Prostate gland (tissue), 2 donors: ENCODE measurements around the gene TBX10. TPM values are rescaled to one million over a fixed set of nuclear protein-coding genes. Genes with fewer than 3 reads are reported as not detected.

Experiments
- DNase-seq: peaks from one replicate; pipeline ENCODE4 v3.0.0-alpha.2; 2019; ENCODE audit warnings: low spot score
- H3K27ac ChIP-seq, 2 donors: fragments of 200-600 bp; sonication (generic); 2 replicates each; pipeline ENCODE4 v1.5.1; 2017 to 2019
- H3K27me3 ChIP-seq: fragments of 200-600 bp; sonication (generic); replicated peaks from 2 replicates; pipeline ENCODE4 v1.5.1; 2019; ENCODE audit not compliant: insufficient read depth
- H3K36me3 ChIP-seq, 2 donors: fragments of 200-600 bp; sonication (generic); 1 replicate in 1 of 2; 2 replicates in 1 of 2; pipeline versions ENCODE4 v1.5.1 to v1.8.1; 2017 to 2019
- H3K4me1 ChIP-seq: fragments of 200-600 bp; sonication (generic); replicated peaks from 2 replicates; pipeline ENCODE4 v1.5.1; 2019
- H3K4me3 ChIP-seq, 2 donors: fragments of 200-600 bp; sonication (generic); 2 replicates each; pipeline ENCODE4 v1.5.1; 2017 to 2019
- H3K9me3 ChIP-seq: fragments of 200-600 bp; sonication (generic); 2 replicates; pipeline ENCODE4 v1.5.1; 2017
- POLR2A ChIP-seq: fragments of 450-650 bp; IDR thresholded peaks from one replicate; pipeline ENCODE4 v1.6.1; 2016; ENCODE audit warnings: antibody characterized with exemption, mild to moderate bottlenecking
- POLR2AphosphoS5 ChIP-seq: sonication (generic); formaldehyde crosslinking; IDR thresholded peaks from one replicate; pipeline ENCODE4 v1.6.1; 2017; ENCODE audit warnings: antibody characterized with exemption
- WGBS: methylation state at CpG from one replicate; pipeline ENCODE4 v1.1.5; 2018; 5-methylcytosine and 5-hydroxymethylcytosine counted together
- intact Hi-C: fragments of 100-400 bp; cut with DNase I; formaldehyde crosslinking; loops from one replicate; pipeline ENCODE4 v1.14.2; 2022
- total RNA-seq, 2 donors: library from RNA; depleted of rRNA; stranded (reverse); fragments of >200 nt; gene quantifications; one replicate each; pipeline ENCODE4 v1.1.0, GENCODE V29; 2016
- TF ChIP-seq, protein P1 (sequence below), 4 experiments: fragments of 200-600 bp in 2 of 4; fragments of 450-650 bp in 2 of 4; sonication (generic) in 2 of 4; IDR thresholded peaks; 1 replicate in 3 of 4; 2 replicates in 1 of 4; pipeline ENCODE4 v1.5.1; 2016 to 2019; ENCODE audit warnings: antibody characterized with exemption in 4 of 4, mild to moderate bottlenecking in 2 of 4, moderate library complexity in 2 of 4

Gene TBX10
- total RNA-seq, 2 donors from 2014 or later = not detected

DNA sequence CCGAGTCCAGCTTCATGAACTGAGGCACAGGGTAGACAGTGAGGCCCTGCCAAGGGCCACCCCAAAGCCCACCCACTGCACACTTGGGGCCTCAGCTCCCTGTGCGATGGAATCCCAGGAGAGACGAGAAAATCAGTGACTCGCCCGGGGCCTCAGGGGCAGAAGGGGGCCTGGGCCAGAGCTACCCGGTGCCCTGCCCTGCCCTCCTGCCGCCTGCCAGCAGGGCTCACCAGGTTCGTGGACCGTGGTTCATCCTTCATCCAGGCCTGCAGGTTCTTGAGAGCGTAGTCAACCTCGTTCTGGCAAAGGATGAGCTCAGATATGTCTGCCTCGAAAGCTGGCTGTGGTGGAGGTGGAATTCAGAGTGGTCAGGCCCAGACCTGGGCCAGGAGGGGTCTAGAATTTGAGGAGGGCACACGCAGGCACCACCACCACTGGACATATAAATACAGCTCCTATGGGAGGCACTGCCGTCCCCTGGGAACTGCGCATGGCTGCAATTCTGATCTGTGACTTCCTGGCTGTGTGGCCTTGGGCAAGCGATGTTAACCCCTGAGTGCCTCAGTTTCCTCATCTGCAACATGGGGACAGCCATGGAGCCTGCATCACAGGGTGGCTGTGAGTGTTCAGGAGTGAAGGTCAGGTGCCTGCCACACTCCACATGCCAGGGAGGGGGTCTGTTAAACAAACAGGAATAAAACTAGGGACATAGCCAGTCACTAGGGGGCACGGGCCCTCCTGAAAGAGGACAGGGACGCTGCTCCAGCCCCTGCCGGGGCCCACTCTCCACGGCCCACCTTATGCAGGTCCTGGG lies 27.3 kb upstream of the TBX10 start:
- no peak for DNase-seq
- WGBS = 74% methylated on average over 18 of the region's 20 CpGs
- Histone ChIP-seq H3K4me3 (no peak overlapping the region), H3K27ac (no peak overlapping the region), H3K9me3 (no peaks in the 10 kb centered on the region), H3K4me1 (no peaks in the 10 kb centered on the region), H3K36me3 (no peaks in the 10 kb centered on the region), H3K27me3 (no peaks in the 10 kb centered on the region)
- TF ChIP-seq, protein P1, sequence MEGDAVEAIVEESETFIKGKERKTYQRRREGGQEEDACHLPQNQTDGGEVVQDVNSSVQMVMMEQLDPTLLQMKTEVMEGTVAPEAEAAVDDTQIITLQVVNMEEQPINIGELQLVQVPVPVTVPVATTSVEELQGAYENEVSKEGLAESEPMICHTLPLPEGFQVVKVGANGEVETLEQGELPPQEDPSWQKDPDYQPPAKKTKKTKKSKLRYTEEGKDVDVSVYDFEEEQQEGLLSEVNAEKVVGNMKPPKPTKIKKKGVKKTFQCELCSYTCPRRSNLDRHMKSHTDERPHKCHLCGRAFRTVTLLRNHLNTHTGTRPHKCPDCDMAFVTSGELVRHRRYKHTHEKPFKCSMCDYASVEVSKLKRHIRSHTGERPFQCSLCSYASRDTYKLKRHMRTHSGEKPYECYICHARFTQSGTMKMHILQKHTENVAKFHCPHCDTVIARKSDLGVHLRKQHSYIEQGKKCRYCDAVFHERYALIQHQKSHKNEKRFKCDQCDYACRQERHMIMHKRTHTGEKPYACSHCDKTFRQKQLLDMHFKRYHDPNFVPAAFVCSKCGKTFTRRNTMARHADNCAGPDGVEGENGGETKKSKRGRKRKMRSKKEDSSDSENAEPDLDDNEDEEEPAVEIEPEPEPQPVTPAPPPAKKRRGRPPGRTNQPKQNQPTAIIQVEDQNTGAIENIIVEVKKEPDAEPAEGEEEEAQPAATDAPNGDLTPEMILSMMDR (IDR thresholded peaks at IDR 0.05) = no peak
- TF ChIP-seq POLR2A (no peak), POLR2AphosphoS5 (no peak)
- intact Hi-C loops = no loop called here

DNA sequence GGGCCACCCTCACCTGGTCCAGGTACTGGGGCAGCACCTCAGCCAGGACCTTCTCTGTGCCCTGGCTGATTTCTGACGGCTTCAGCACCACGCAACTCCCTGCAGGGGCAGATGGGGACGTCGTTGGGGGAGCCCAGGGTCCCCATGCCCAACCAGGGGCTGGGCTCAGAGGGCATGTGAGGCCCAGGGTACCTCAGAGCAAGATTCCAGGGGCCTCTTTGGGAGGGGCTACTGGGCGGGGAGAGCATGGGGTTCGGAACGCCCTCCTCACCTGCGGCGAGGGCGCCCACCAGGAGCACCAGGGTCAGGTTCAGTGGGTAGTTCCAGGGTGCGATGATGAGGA lies 26.7 kb upstream of the TBX10 start:
- no peaks in the 10 kb centered on the region for H3K27me3 ChIP-seq
- no peak overlapping the region for H3K27ac ChIP-seq
- DNase-seq = no peak
- no peaks in the 10 kb centered on the region for H3K36me3 ChIP-seq
- intact Hi-C loops = no loop called here
- H3K4me1 ChIP-seq = no peaks in the 10 kb centered on the region
- H3K4me3 ChIP-seq = no peak overlapping the region
- TF ChIP-seq, protein P1 (IDR thresholded peaks at IDR 0.05) = no peak
- TF ChIP-seq POLR2AphosphoS5 (no peak), POLR2A (no peak)
- H3K9me3 ChIP-seq = no peaks in the 10 kb centered on the region
- WGBS = 81% methylated on average over 11 of the region's 11 CpGs

DNA sequence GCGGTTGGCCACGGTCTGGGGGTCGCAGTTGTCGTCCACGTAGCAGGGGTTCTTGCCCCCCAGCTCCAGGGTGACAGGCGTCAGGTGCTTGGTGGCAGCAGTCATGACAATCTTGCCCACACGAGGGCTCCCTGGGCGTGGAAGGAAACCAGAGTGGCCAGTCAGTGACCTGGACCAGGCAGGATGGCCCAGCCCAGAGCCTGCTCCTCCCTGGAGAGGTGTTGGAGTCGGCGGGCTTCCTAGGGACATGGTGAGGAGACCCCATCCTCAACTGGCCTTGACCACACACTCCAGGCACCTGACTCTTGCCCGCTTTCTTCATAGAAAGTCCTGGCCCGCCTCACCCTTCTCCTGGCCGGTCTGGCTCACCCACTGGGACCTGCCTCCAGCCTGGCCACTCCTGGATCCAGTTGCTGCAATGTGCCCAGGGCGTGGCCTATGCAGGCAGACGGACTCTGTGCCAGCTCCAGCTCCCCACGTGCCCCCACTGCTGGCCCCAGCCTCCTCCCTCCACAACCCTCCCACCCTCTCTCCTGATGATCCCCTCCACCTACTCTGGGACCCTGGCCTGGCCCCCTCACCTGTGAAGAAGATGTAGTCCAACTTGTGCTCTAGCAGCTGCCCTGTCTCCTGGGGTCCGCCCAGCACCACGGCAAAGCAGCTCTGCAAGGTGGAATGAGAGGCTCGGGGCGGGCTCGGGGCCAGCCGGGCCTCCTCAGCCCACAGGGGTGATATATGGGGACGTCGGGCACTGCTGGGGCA lies 26.2 kb upstream of the TBX10 start:
- intact Hi-C loops = no loop called here
- no peaks in the 10 kb centered on the region for H3K27me3 ChIP-seq
- DNase-seq = peak; percentile 51
- no peak overlapping the region for H3K4me3 ChIP-seq
- no peaks in the 10 kb centered on the region for H3K9me3 ChIP-seq
- 75% methylated on average over 23 of the region's 24 CpGs for WGBS
- H3K36me3 ChIP-seq = no peaks in the 10 kb centered on the region
- H3K27ac ChIP-seq = no peak overlapping the region
- H3K4me1 ChIP-seq = no peaks in the 10 kb centered on the region
- no peak for TF ChIP-seq POLR2AphosphoS5
- no peak for TF ChIP-seq POLR2A
- TF ChIP-seq, protein P1 (IDR thresholded peaks at IDR 0.05) = peak in 3 of 4 experiments; percentile 38 to 66 (median 64)

DNA sequence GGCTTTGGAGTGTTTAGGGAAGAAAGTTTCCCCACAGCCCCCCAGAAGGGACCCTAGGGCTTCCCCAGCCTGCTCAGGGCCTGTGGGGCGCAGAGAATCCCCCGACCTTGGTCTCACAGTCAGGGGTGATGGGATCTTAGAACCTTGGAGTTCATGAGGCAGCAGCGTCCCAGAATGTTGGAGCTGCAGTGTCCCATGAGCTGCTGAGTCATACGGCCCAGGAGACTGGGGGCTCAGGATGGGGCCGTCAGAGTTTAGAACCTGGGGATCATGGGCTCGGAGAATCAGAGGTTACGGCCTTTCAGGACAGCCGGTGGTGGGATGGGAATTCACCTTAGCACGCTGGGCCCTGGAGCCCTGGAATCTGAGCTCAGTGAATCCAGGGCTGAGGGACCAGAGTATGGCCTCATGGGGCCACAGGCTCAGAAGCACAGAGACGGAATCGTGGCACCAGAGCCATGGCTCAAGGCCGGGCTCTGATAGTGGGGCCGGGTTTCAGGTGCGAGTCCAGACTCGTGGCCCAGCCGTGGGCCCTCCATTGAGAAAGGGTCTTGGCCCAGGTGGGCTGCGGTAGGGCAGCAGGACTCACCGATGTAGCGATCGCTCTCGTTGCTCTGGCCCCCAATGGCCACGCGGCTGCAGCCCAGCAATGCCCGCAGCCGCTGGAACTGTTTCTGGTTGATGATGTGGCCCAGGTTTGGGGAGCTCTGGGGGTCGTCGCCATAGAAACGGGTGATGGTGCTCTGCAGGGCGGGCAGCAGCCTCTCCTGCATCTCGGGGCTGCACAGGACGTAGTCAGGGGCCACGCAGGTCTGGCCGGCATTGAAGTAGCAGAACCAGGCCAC lies 25.4 kb upstream of the TBX10 start:
- H3K9me3 ChIP-seq = no peaks in the 10 kb centered on the region
- no peak overlapping the region for H3K27ac ChIP-seq
- TF ChIP-seq POLR2A = no peak
- TF ChIP-seq, protein P1 (IDR thresholded peaks at IDR 0.05) = no peak
- no peak for TF ChIP-seq POLR2AphosphoS5
- H3K27me3 ChIP-seq = no peaks in the 10 kb centered on the region
- no peak overlapping the region for H3K4me3 ChIP-seq
- intact Hi-C loops = no loop called here
- WGBS = 86% methylated on average over 23 of the region's 33 CpGs
- no peak for DNase-seq
- no peaks in the 10 kb centered on the region for H3K4me1 ChIP-seq
- H3K36me3 ChIP-seq = no peaks in the 10 kb centered on the region
